H9 (cell line): ENCODE data around the gene STAB1. TPM values are rescaled to one million over a fixed set of nuclear protein-coding genes. Genes with fewer than 3 reads are reported as not detected.

Experiments used
- DNase-seq: peaks from one replicate; pipeline ENCODE4 v3.0.0-alpha.2; 2017
- H2AFZ ChIP-seq: one replicate; pipeline ENCODE4 v1.6.1; 2013; ENCODE audit warnings: mild to moderate bottlenecking, low read length, control low read depth, moderate library complexity
- H2AK5ac ChIP-seq: 2 replicates; pipeline ENCODE4 v1.6.1; 2013; ENCODE audit warnings: low read length, control low read depth, mixed read lengths; ENCODE audit not compliant: insufficient read length
- H2BK120ac ChIP-seq: one replicate; pipeline ENCODE4 v1.6.1; 2013; ENCODE audit warnings: low read depth, mild to moderate bottlenecking, low read length, control low read depth, inconsistent platforms; ENCODE audit not compliant: poor library complexity, severe bottlenecking
- H2BK12ac ChIP-seq: 2 replicates; pipeline ENCODE4 v1.6.1; 2013; ENCODE audit warnings: low read length, control low read depth, mixed read lengths, low read depth; ENCODE audit not compliant: insufficient read length
- H2BK15ac ChIP-seq: 2 replicates; pipeline ENCODE4 v1.6.1; 2013; ENCODE audit warnings: low read depth, low read length, control low read depth
- H2BK20ac ChIP-seq: one replicate; pipeline ENCODE4 v1.6.1; 2013; ENCODE audit warnings: low read depth, mild to moderate bottlenecking, low read length, control low read depth, inconsistent platforms; ENCODE audit not compliant: poor library complexity, severe bottlenecking
- H2BK5ac ChIP-seq: 2 replicates; pipeline ENCODE4 v1.6.1; 2013; ENCODE audit warnings: low read length, control low read depth, mixed read lengths; ENCODE audit not compliant: insufficient read length
- H3K14ac ChIP-seq: 2 replicates; pipeline ENCODE4 v1.6.1; 2013; ENCODE audit warnings: low read length, control low read depth; ENCODE audit not compliant: insufficient read depth
- H3K18ac ChIP-seq: 2 replicates; pipeline ENCODE4 v1.6.1; 2013; ENCODE audit warnings: low read depth, mild to moderate bottlenecking, mixed read lengths, low read length, control low read depth; ENCODE audit not compliant: insufficient read length
- H3K23ac ChIP-seq: 2 replicates; pipeline ENCODE4 v1.6.1; 2013; ENCODE audit warnings: low read length, control low read depth, mixed read lengths, low read depth; ENCODE audit not compliant: insufficient read length
- H3K23me2 ChIP-seq: 2 replicates; pipeline ENCODE4 v1.6.1; 2013; ENCODE audit warnings: low read depth, mild to moderate bottlenecking, mixed read lengths, low read length, control low read depth; ENCODE audit not compliant: insufficient read length, poor library complexity, severe bottlenecking
- H3K27ac ChIP-seq: 2 replicates; pipeline ENCODE4 v1.5.1; 2013; ENCODE audit warnings: low read length, control low read depth, mixed read lengths, low read depth; ENCODE audit not compliant: insufficient read length
- H3K27me3 ChIP-seq: 2 replicates; pipeline ENCODE4 v1.6.1; 2013; ENCODE audit warnings: low read length, control low read depth, inconsistent platforms; ENCODE audit not compliant: insufficient read depth
- H3K4ac ChIP-seq: 2 replicates; pipeline ENCODE4 v1.6.1; 2013; ENCODE audit warnings: low read depth, mild to moderate bottlenecking, control low read depth, inconsistent platforms, low read length, moderate library complexity
- H3K4me1 ChIP-seq: 2 replicates; pipeline ENCODE4 v1.6.1; 2013; ENCODE audit warnings: low read length, control low read depth, inconsistent platforms; ENCODE audit not compliant: insufficient read depth
- H3K4me2 ChIP-seq: 2 replicates; pipeline ENCODE4 v1.6.1; 2013; ENCODE audit warnings: low read length, control low read depth, mixed read lengths; ENCODE audit not compliant: insufficient read length, insufficient read depth
- H3K56ac ChIP-seq: 2 replicates; pipeline ENCODE4 v1.6.1; 2013; ENCODE audit warnings: low read depth, mild to moderate bottlenecking, mixed read lengths, low read length, control low read depth; ENCODE audit not compliant: insufficient read length
- H3K79me1 ChIP-seq: 2 replicates; pipeline ENCODE4 v1.6.1; 2013; ENCODE audit warnings: low read depth, mild to moderate bottlenecking, moderate library complexity, low read length, control low read depth, inconsistent platforms; ENCODE audit not compliant: insufficient read depth, poor library complexity, severe bottlenecking
- H3K79me2 ChIP-seq: 2 replicates; pipeline ENCODE4 v1.6.1; 2013; ENCODE audit warnings: low read length, control low read depth, inconsistent platforms; ENCODE audit not compliant: insufficient read depth
- H3K9ac ChIP-seq: 2 replicates; pipeline ENCODE4 v1.6.1; 2013; ENCODE audit warnings: low read length, control low read depth, mixed read lengths; ENCODE audit not compliant: insufficient read length; ENCODE audit errors: extremely low read depth
- H3K9me3 ChIP-seq: one replicate; pipeline ENCODE4 v1.6.1; 2013; ENCODE audit warnings: low read depth, low read length, inconsistent platforms; ENCODE audit not compliant: control insufficient read depth
- H3T11ph ChIP-seq: one replicate; pipeline ENCODE4 v1.6.1; 2013; ENCODE audit warnings: mild to moderate bottlenecking, low read length, control low read depth, inconsistent platforms
- H4K20me1 ChIP-seq: one replicate; pipeline ENCODE4 v1.6.1; 2013; ENCODE audit not compliant: control insufficient read depth, insufficient read length, insufficient read depth
- H4K5ac ChIP-seq: 2 replicates; pipeline ENCODE4 v1.6.1; 2013; ENCODE audit warnings: low read depth, mild to moderate bottlenecking, mixed read lengths, low read length, control low read depth; ENCODE audit not compliant: insufficient read length
- H4K8ac ChIP-seq: replicated peaks from 2 replicates; pipeline ENCODE4 v1.6.1; 2013; ENCODE audit warnings: low read length, control low read depth, mixed read lengths, low read depth; ENCODE audit not compliant: insufficient read length
- H4K91ac ChIP-seq: 2 replicates; pipeline ENCODE4 v1.6.1; 2013; ENCODE audit warnings: low read depth, mild to moderate bottlenecking, moderate library complexity, mixed read lengths, low read length, control low read depth; ENCODE audit not compliant: insufficient read length
- H3K27ac Mint-ChIP-seq, 3 experiments: 2 replicates in 2 of 3; 3 replicates in 1 of 3; pipeline ENCODE4 v1.8.0; 2020 to 2021; ENCODE audit warnings: mixed read lengths in 3 of 3, mild to moderate bottlenecking in 1 of 3, moderate library complexity in 1 of 3
- H3K27me3 Mint-ChIP-seq: 2 replicates; pipeline ENCODE4 v1.8.0; 2021; ENCODE audit warnings: low read depth, mild to moderate bottlenecking, moderate library complexity, mixed read lengths
- H3K36me3 Mint-ChIP-seq, 3 experiments: 2 replicates in 2 of 3; 3 replicates in 1 of 3; pipeline ENCODE4 v1.8.0; 2020 to 2021; ENCODE audit warnings: low read depth in 3 of 3, mixed read lengths in 3 of 3; ENCODE audit not compliant: insufficient read depth in 1 of 3
- H3K4me1 Mint-ChIP-seq, 2 experiments: 2 replicates each; pipeline ENCODE4 v1.8.0; 2020; ENCODE audit warnings: mixed read lengths in 2 of 2
- H3K4me3 Mint-ChIP-seq, 2 experiments: 2 replicates in 1 of 2; 3 replicates in 1 of 2; pipeline ENCODE4 v1.8.0; 2020 to 2021; ENCODE audit warnings: mild to moderate bottlenecking in 2 of 2, mixed read lengths in 2 of 2, moderate library complexity in 1 of 2
- H3K9me3 Mint-ChIP-seq, 2 experiments: 2 replicates in 1 of 2; 3 replicates in 1 of 2; pipeline ENCODE4 v1.8.0; 2020; ENCODE audit warnings: mild to moderate bottlenecking in 2 of 2, mixed read lengths in 2 of 2, moderate library complexity in 1 of 2
- CTCF ChIP-seq: fragments of 200-600 bp; sonication (generic); conservative IDR thresholded peaks from 3 replicates; pipeline ENCODE4 v1.8.0; 2021; ENCODE audit warnings: antibody characterized with exemption, mild to moderate bottlenecking
- WGBS: extraction: QIAGEN DNeasy Blood & Tissue Kit; methylation state at CpG from one replicate; pipeline ENCODE4 v1.1.7; 2013; ENCODE audit warnings: missing lambda C conversion rate, low lambda C conversion rate, mixed read lengths; ENCODE audit not compliant: insufficient read length; ENCODE audit errors: extremely low coverage; 5-methylcytosine and 5-hydroxymethylcytosine counted together
- total RNA-seq: library from RNA; stranded (reverse); gene quantifications from 2 replicates; pipeline ENCODE4 v1.2.1, GENCODE V29; 2021

Gene STAB1
- total RNA-seq, 1 experiment from 2014 or later: 1.5 TPM

GRCh38 chr3:52517796-52518722 is 22.9 kb downstream of the STAB1 start:
- peaks cover 4% of the 10 kb centered on the region for H3K27me3 Mint-ChIP-seq
- no peak overlapping the region for H4K8ac ChIP-seq
- no peak overlapping the region for H2BK5ac ChIP-seq
- no peaks in the 10 kb centered on the region for H3K79me2 ChIP-seq
- H3T11ph ChIP-seq: no peak overlapping the region
- no peaks in the 10 kb centered on the region for H3K23me2 ChIP-seq
- H3K4me2 ChIP-seq: peak overlapping the region; percentile 33
- H3K23ac ChIP-seq: no peak overlapping the region
- no peaks in the 10 kb centered on the region for H3K36me3 Mint-ChIP-seq
- no peaks in the 10 kb centered on the region for H3K4me1 ChIP-seq
- H2AFZ ChIP-seq: no peak overlapping the region
- TF ChIP-seq CTCF: no peak
- no peak overlapping the region for H2BK15ac ChIP-seq
- no peaks in the 10 kb centered on the region for H3K27me3 ChIP-seq
- no peak overlapping the region for H2AK5ac ChIP-seq
- no peaks in the 10 kb centered on the region for H3K79me1 ChIP-seq
- no peak overlapping the region for H2BK20ac ChIP-seq
- peak overlapping the region in 1 of 2 experiments; percentile 43; a peak in 1 of 5 replicates for H3K4me3 Mint-ChIP-seq
- no peak overlapping the region for H4K5ac ChIP-seq
- H3K9me3 ChIP-seq: no peaks in the 10 kb centered on the region
- H2BK120ac ChIP-seq: no peak overlapping the region
- H2BK12ac ChIP-seq: no peak overlapping the region
- H3K56ac ChIP-seq: no peak overlapping the region
- no peak overlapping the region for H3K27ac ChIP-seq
- peaks cover 6 to 7% of the 10 kb centered on the region in 2 experiments; a peak in 3 of 4 replicates for H3K4me1 Mint-ChIP-seq
- no CpG with 5 or more reads among the region's 25 CpGs for WGBS
- no peak overlapping the region for H3K4ac ChIP-seq
- DNase-seq: no peak
- H4K91ac ChIP-seq: no peak overlapping the region
- H3K27ac Mint-ChIP-seq: no peak overlapping the region
- peaks cover 6% of the 10 kb centered on the region for H4K20me1 ChIP-seq
- H3K14ac ChIP-seq: no peak overlapping the region
- no peak overlapping the region for H3K9ac ChIP-seq
- H3K18ac ChIP-seq: no peak overlapping the region
- no peaks in the 10 kb centered on the region; a peak in 1 of 5 replicates for H3K9me3 Mint-ChIP-seq
